H54 (cell line): ENCODE measurements around the gene ABCB8.

Experiments
- DNase-seq: peaks from one replicate; pipeline ENCODE4 v3.0.0; 2011; ENCODE audit warnings: low spot score, mixed read lengths; ENCODE audit not compliant: insufficient read length
- FAIRE-seq: peaks from 3 replicates; lab custom pipeline; 2011; peaks lifted over from hg19 to GRCh38; lab: Jason Lieb, UNC
- POLR2A ChIP-seq: IDR thresholded peaks from 2 replicates; pipeline ENCODE4 v1.6.1; 2011; ENCODE audit warnings: low read depth, mild to moderate bottlenecking, low read length

Gene ABCB8

GRCh38 chr7:150992833-150993302, 35.4 kb upstream of the ABCB8 start:
- no peak for TF ChIP-seq POLR2A
- DNase-seq (no peak), FAIRE-seq (no peak)

DNA sequence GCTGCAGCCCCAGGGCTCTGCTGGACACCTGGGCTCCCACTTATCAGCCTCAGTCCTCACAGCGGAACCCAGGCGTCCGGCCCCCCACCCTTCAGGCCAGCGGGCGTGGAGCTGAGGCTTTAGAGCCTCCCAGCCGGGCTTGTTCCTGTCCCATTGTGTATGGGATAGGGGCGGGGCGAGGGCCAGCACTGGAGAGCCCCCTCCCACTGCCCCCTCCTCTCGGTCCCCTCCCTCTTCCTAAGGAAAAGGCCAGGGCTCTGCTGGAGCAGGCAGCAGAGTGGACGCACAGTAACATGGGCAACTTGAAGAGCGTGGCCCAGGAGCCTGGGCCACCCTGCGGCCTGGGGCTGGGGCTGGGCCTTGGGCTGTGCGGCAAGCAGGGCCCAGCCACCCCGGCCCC, 34.7 kb upstream of the ABCB8 start:
- DNase-seq (no peak), FAIRE-seq (no peak)
- TF ChIP-seq POLR2A, result no peak

- FAIRE-seq, result no peak
- TF ChIP-seq POLR2A, result no peak
- no peak for DNase-seq
Observed at GRCh38 chr7:150994141-150994837, 34.0 kb upstream of the ABCB8 start.

GRCh38 chr7:150994838-150995510, 33.3 kb upstream of the ABCB8 start:
- FAIRE-seq (no peak), DNase-seq (no peak)
- TF ChIP-seq POLR2A, result no peak

GRCh38 chr7:150996376-150997074, 31.7 kb upstream of the ABCB8 start:
- DNase-seq (no peak), FAIRE-seq (no peak)

DNA sequence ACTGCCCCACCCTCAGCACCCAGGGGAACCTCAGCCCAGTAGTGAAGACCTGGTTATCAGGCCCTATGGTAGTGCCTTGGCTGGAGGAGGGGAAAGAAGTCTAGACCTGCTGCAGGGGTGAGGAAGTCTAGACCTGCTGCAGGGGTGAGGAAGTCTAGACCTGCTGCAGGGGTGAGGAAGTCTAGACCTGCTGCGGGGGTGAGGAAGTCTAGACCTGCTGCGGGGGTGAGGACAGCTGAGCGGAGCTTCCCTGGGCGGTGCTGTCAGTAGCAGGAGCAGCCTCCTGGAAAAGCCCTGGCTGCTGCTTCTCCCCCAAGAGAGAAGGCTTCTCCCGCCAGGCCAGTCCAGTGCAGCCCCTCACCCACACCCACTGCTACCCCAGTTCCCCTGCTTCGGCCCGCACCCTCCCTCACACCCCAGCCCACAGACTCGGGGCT, 31.2 kb upstream of the ABCB8 start:
- no peak for DNase-seq
- FAIRE-seq, result no peak
- TF ChIP-seq POLR2A, result no peak

More at GRCh38 chr7:150996376-150997074, 31.7 kb upstream of the ABCB8 start:
- no peak for TF ChIP-seq POLR2A

- no peak for FAIRE-seq
- DNase-seq, result no peak
- no peak for TF ChIP-seq POLR2A
Observed at GRCh38 chr7:150997817-150998216, 30.4 kb upstream of the ABCB8 start.

- DNase-seq (no peak), FAIRE-seq (no peak)
- TF ChIP-seq POLR2A, result no peak
Observed at GRCh38 chr7:150998341-150998740, 29.9 kb upstream of the ABCB8 start.

DNA sequence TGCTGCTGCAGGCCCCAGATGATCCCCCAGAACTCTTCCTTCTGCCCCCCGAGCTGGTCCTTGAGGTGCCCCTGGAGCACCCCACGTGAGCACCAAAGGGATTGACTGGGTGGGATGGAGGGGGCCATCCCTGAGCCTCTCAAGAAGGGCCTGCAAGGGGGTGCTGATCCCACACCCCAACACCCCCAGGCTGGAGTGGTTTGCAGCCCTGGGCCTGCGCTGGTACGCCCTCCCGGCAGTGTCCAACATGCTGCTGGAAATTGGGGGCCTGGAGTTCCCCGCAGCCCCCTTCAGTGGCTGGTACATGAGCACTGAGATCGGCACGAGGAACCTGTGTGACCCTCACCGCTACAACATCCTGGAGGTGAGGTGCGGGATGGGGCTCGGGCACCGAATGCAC, 29.2 kb upstream of the ABCB8 start:
- DNase-seq, result no peak
- FAIRE-seq, result no peak
- TF ChIP-seq POLR2A, result no peak

DNA sequence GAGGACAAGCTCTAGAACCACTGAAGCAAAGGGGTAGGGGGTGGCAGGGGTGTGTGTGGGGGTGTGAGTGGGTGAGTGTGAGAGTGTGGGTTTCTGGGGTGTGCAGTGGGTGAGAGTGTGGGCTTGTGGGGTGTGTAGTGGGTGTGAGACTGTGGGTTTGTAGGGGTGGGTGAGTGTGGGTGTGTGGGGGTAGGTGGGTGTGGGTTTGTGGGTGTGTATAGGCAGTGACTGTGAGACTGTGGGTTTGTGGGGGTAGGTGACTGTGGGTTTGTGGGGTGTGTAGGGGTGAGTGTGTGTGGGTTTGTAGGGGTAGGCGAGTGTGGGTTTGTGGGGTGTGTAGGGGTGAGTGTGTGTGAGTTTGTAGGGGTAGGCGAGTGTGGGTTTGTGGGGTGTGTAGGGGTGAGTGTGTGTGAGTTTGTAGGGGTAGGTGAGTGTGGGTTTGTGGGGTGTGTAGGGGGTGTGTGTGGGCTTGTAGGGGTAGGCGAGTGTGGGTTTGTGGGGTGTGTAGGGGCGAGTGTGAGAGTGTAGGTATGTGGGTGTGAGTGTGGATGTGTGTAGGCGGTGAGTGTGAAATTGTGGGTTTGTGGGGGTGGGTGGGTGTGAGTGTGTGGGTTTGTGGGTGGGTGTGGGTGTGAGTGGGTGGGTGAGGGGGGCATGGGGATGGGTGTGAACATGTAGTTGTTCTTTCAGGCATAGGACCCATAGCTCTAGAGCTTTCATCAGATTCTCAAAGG, 28.6 kb upstream of the ABCB8 start:
- FAIRE-seq (no peak), DNase-seq (no peak)
- no peak for TF ChIP-seq POLR2A

DNA sequence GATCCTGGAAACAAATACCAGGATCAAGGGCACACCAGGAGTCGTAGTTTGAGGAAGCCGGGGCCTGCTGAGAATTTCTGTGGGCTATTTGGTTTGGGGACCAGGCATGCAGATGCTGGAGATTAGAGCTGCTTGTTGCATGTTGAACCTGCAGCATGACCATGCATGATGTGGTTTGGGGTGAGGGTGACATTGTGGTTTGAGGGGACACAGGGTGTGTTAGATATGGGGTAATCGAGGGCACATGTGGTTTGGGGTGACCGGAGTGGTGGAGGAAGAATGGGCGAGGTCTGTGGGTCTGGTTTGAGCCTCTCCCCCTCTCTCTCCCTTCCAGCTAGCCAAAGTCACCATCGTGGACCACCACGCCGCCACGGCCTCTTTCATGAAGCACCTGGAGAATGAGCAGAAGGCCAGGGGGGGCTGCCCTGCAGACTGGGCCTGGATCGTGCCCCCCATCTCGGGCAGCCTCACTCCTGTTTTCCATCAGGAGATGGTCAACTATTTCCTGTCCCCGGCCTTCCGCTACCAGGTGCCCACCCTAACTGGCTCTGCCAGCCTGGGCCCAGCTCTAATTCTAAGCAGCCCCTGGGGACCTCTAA, 27.3 kb upstream of the ABCB8 start:
- FAIRE-seq (no peak), DNase-seq (no peak)
- no peak for TF ChIP-seq POLR2A

DNA sequence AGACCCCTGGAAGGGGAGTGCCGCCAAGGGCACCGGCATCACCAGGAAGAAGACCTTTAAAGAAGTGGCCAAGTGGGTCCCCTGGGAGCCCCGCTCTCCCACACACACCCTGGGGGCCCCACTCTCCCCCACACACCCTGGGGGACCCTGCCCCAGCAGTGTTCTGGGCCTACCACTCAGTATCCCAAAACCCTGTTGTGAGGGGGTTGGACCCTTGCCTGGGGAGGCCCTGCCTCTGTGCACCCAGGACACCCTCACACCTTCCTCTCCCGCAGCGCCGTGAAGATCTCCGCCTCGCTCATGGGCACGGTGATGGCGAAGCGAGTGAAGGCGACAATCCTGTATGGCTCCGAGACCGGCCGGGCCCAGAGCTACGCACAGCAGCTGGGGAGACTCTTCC, 26.7 kb upstream of the ABCB8 start:
- FAIRE-seq, result no peak

DNA sequence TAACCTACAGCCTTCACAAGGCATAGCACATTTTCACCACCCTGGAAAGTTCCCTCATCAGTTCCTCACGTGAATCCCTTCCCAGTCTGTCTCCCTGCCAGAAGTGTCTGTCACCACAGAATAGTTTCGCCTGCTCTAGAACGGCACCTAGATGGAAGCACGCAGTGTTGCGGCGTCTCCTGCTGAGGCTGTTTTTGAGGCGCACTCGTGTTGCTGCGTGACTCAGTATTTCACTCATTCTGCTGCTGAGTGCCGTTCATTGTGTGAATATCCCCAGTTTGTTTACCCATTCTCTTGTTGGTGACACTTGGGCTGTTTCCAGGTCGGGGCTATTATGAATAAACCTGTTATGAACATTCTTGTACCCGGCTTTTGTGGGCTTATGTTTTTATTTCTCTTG, 24.7 kb upstream of the ABCB8 start:
- no peak for DNase-seq
- TF ChIP-seq POLR2A, result no peak
- no peak for FAIRE-seq

More for the DNA sequence above, 26.7 kb upstream of the ABCB8 start:
- TF ChIP-seq POLR2A, result no peak
- no peak for DNase-seq

- DNase-seq, result no peak
- TF ChIP-seq POLR2A, result no peak
Observed at GRCh38 chr7:151005566-151005965, 22.7 kb upstream of the ABCB8 start.

More at GRCh38 chr7:151005566-151005965, 22.7 kb upstream of the ABCB8 start:
- FAIRE-seq, result no peak
